Activated CD4-positive, alpha-beta T cell treated with anti-CD3 and anti-CD28 coated beads, Interleukin-2, amount 50 U/mL, for 1 hour (primary cell): Measurements from ENCODE around the gene TNS1.
"Not testable (repeated sequence)": the region's sequence is repeated elsewhere in the genome, so short reads cannot be mapped to it uniquely, and the experiment has no call there.

Experiments used
- DNase-seq: peaks from one replicate; pipeline ENCODE4 v3.0.0-alpha.2; 2020

Gene TNS1

GRCh38 chr2:218002845-218003180 lies at the start of gene TNS1:
Gene TNS1 (minus strand): TSS chr2:218002995. CDS start chr2:218002872, 123 bp downstream.
- DNase-seq: no peak

GRCh38 chr2:218051903-218052302 lies 49.1 kb upstream of the TNS1 start:
- DNase-seq: no peak

- no peak for DNase-seq
Measured at GRCh38 chr2:218047536-218048225, 44.9 kb upstream of the TNS1 start.

GRCh38 chr2:218046238-218046637 lies 43.4 kb upstream of the TNS1 start:
- DNase-seq: no peak

GRCh38 chr2:218044599-218044998 lies 41.8 kb upstream of the TNS1 start:
- not testable (repeated sequence) for DNase-seq

- DNase-seq: no peak
Measured at GRCh38 chr2:218043701-218044109, 40.9 kb upstream of the TNS1 start.

- DNase-seq: no peak
Measured at GRCh38 chr2:218043100-218043499, 40.3 kb upstream of the TNS1 start.

GRCh38 chr2:218041302-218042168 lies 38.7 kb upstream of the TNS1 start:
- no peak for DNase-seq

- no peak for DNase-seq
Measured at GRCh38 chr2:218040883-218041282, 38.1 kb upstream of the TNS1 start.

GRCh38 chr2:218039171-218039570 lies 36.4 kb upstream of the TNS1 start:
- no peak for DNase-seq

- no peak for DNase-seq
Measured at GRCh38 chr2:218036371-218036770, 33.6 kb upstream of the TNS1 start.

- DNase-seq: no peak
Measured at GRCh38 chr2:218035463-218036100, 32.8 kb upstream of the TNS1 start.

GRCh38 chr2:218034497-218035213 lies 31.9 kb upstream of the TNS1 start:
- peak; percentile 45 for DNase-seq

GRCh38 chr2:218033590-218034496 lies 31.0 kb upstream of the TNS1 start:
- DNase-seq: no peak

GRCh38 chr2:218033208-218033589 lies 30.4 kb upstream of the TNS1 start:
- DNase-seq: no peak

- DNase-seq: no peak
Measured at GRCh38 chr2:218032336-218033171, 29.8 kb upstream of the TNS1 start.

- DNase-seq: no peak
Measured at GRCh38 chr2:218031771-218032257, 29.0 kb upstream of the TNS1 start.

- no peak for DNase-seq
Measured at GRCh38 chr2:218031261-218031660, 28.5 kb upstream of the TNS1 start.

GRCh38 chr2:218030409-218031195 lies 27.8 kb upstream of the TNS1 start:
- DNase-seq: no peak
